Mesodermal cell (in vitro differentiated cells): Measurements from ENCODE around the gene FBF1.
"Not testable (repeated sequence)": the region's sequence is repeated elsewhere in the genome, so short reads cannot be mapped to it uniquely, and the experiment has no call there.

Experiments
- H3K27ac ChIP-seq: 2 replicates; pipeline ENCODE4 v1.7.0; 2013; ENCODE audit warnings: mild to moderate bottlenecking, low read depth, low read length, moderate library complexity; ENCODE audit not compliant: severe bottlenecking
- H3K36me3 ChIP-seq: 2 replicates; pipeline ENCODE4 v1.7.1; 2013; ENCODE audit warnings: mild to moderate bottlenecking, low read length, moderate library complexity; ENCODE audit not compliant: control insufficient read depth, insufficient read depth
- H3K4me1 ChIP-seq: one replicate; pipeline ENCODE4 v1.7.1; 2013; ENCODE audit warnings: mild to moderate bottlenecking, low read length; ENCODE audit not compliant: insufficient read depth, control insufficient read depth, poor library complexity, severe bottlenecking
- H3K4me3 ChIP-seq: 2 replicates; pipeline ENCODE4 v1.7.0; 2013; ENCODE audit warnings: low read length, control low read depth, mild to moderate bottlenecking; ENCODE audit not compliant: insufficient read depth, poor library complexity, severe bottlenecking; ENCODE audit errors: extremely low read depth
- H3K9me3 ChIP-seq: 2 replicates; pipeline ENCODE4 v1.7.1; 2013; ENCODE audit warnings: mild to moderate bottlenecking, low read length, moderate library complexity; ENCODE audit not compliant: control insufficient read depth
- WGBS, 2 experiments: methylation state at CpG; one replicate each; pipeline ENCODE4 v1.1.5; 2013; ENCODE audit warnings: missing lambda C conversion rate in 2 of 2; ENCODE audit not compliant: insufficient coverage in 2 of 2; 5-methylcytosine and 5-hydroxymethylcytosine counted together

Gene FBF1

GRCh38 chr17:75975757-75976174 lies 34.9 kb upstream of the FBF1 start:
- peaks cover 58% of the 10 kb centered on the region for H3K36me3 ChIP-seq
- no peaks in the 10 kb centered on the region for H3K4me1 ChIP-seq
- H3K9me3 ChIP-seq: no peaks in the 10 kb centered on the region
- no peak overlapping the region for H3K27ac ChIP-seq
- WGBS, 2 experiments: 100% methylated on average over 1 to 2 of the region's 5 CpGs
- H3K4me3 ChIP-seq: no peak overlapping the region

GRCh38 chr17:75975187-75975586 lies 34.3 kb upstream of the FBF1 start:
- not testable (repeated sequence) for H3K4me3 ChIP-seq, H3K9me3 ChIP-seq, H3K27ac ChIP-seq, H3K4me1 ChIP-seq
- H3K36me3 ChIP-seq: peaks cover 64% of the 10 kb centered on the region
- 98 to 100% methylated on average over 2 to 5 of the region's 6 CpGs for WGBS, 2 experiments

GRCh38 chr17:75970626-75971025 lies 29.8 kb upstream of the FBF1 start:
- Histone ChIP-seq H3K9me3 (no peaks in the 10 kb centered on the region), H3K4me3 (no peak overlapping the region), H3K36me3 (peaks cover 78% of the 10 kb centered on the region), H3K27ac (no peak overlapping the region), H3K4me1 (no peaks in the 10 kb centered on the region)
- WGBS, 2 experiments: 92 to 98% methylated on average over 5 of the region's 7 CpGs

- Histone ChIP-seq H3K9me3 (no peaks in the 10 kb centered on the region), H3K36me3 (peaks cover 75% of the 10 kb centered on the region), H3K4me1 (no peaks in the 10 kb centered on the region), H3K27ac (no peak overlapping the region), H3K4me3 (no peak overlapping the region)
- WGBS, 2 experiments: 75 to 86% methylated on average over 1 to 3 of the region's 4 CpGs
Measured at GRCh38 chr17:75970011-75970523, 29.2 kb upstream of the FBF1 start.

- H3K27ac ChIP-seq, H3K4me1 ChIP-seq, H3K4me3 ChIP-seq, H3K9me3 ChIP-seq: not testable (repeated sequence)
- peaks cover 72% of the 10 kb centered on the region for H3K36me3 ChIP-seq
- 67 to 90% methylated on average over 3 to 4 of the region's 10 CpGs for WGBS, 2 experiments
Measured at GRCh38 chr17:75969044-75969443, 28.2 kb upstream of the FBF1 start.

- WGBS, 2 experiments: 91 to 96% methylated on average over 5 to 6 of the region's 6 CpGs
- H3K9me3 ChIP-seq: no peaks in the 10 kb centered on the region
Measured at GRCh38 chr17:75965468-75965867, 24.6 kb upstream of the FBF1 start.

GRCh38 chr17:75959839-75960511 lies 19.1 kb upstream of the FBF1 start:
- no peaks in the 10 kb centered on the region for H3K9me3 ChIP-seq
- no peak overlapping the region for H3K27ac ChIP-seq
- H3K4me1 ChIP-seq: no peaks in the 10 kb centered on the region
- 97 to 98% methylated on average over 10 to 11 of the region's 11 CpGs for WGBS, 2 experiments
- no peak overlapping the region for H3K4me3 ChIP-seq
- peaks cover 37% of the 10 kb centered on the region for H3K36me3 ChIP-seq

More at GRCh38 chr17:75965468-75965867, 24.6 kb upstream of the FBF1 start:
- Histone ChIP-seq H3K4me3 (no peak overlapping the region), H3K36me3 (peaks cover 41% of the 10 kb centered on the region), H3K27ac (no peak overlapping the region), H3K4me1 (no peaks in the 10 kb centered on the region)

GRCh38 chr17:75959051-75959838 lies 18.4 kb upstream of the FBF1 start:
- no peak overlapping the region for H3K27ac ChIP-seq
- no peaks in the 10 kb centered on the region for H3K4me1 ChIP-seq
- no peak overlapping the region for H3K4me3 ChIP-seq
- H3K9me3 ChIP-seq: no peaks in the 10 kb centered on the region
- 57 to 59% methylated on average over 6 to 7 of the region's 8 CpGs for WGBS, 2 experiments
- peaks cover 41% of the 10 kb centered on the region for H3K36me3 ChIP-seq

GRCh38 chr17:75950855-75951554 lies 10.2 kb upstream of the FBF1 start:
- Histone ChIP-seq H3K27ac (no peak overlapping the region), H3K4me3 (no peak overlapping the region), H3K4me1 (no peaks in the 10 kb centered on the region), H3K36me3 (peaks cover 93% of the 10 kb centered on the region), H3K9me3 (no peaks in the 10 kb centered on the region)
- 92 to 96% methylated on average over 5 to 8 of the region's 8 CpGs for WGBS, 2 experiments

GRCh38 chr17:75950421-75950820 lies 9.6 kb upstream of the FBF1 start:
- Histone ChIP-seq H3K9me3 (no peaks in the 10 kb centered on the region), H3K27ac (no peak overlapping the region), H3K36me3 (peaks cover 93% of the 10 kb centered on the region), H3K4me1 (no peaks in the 10 kb centered on the region), H3K4me3 (no peak overlapping the region)
- 91 to 100% methylated on average over 4 of the region's 6 CpGs for WGBS, 2 experiments
